Aorta (tissue), 5 donors: ENCODE measurements around the gene MFSD11. TPM values are rescaled to one million over a fixed set of nuclear protein-coding genes. Genes with fewer than 3 reads are reported as not detected.
A peak's percentile ranks its signal among the peaks of the same experiment; 100 is the strongest.
"Not testable (repeated sequence)": the region's sequence is repeated elsewhere in the genome, so short reads cannot be mapped to it uniquely, and the experiment has no call there.

ENCODE experiments used
- ATAC-seq: fragments of 200-7000 bp; cut with Tn5 transposase; one replicate; pipeline ENCODE4 v1.9.1; 2022; ENCODE audit warnings: moderate library complexity; ENCODE audit not compliant: low FRiP score
- DNase-seq, 2 donors: peaks; one replicate each; pipeline ENCODE4 v3.0.0-alpha.2; 2020
- H3K27ac ChIP-seq, 2 donors: one replicate each; pipeline ENCODE4 v1.5.1; 2013; ENCODE audit warnings: low read length in 2 of 2, mild to moderate bottlenecking in 2 of 2, moderate library complexity in 2 of 2, control low read depth in 1 of 2, inconsistent platforms in 1 of 2, low read depth in 1 of 2
- H3K27me3 ChIP-seq, 2 donors: one replicate each; pipeline ENCODE4 v1.6.1; 2013; ENCODE audit warnings: control low read depth in 1 of 2, low read length in 1 of 2, mild to moderate bottlenecking in 1 of 2, moderate library complexity in 1 of 2; ENCODE audit not compliant: insufficient read depth in 2 of 2, control insufficient read depth in 1 of 2
- H3K36me3 ChIP-seq, 2 donors: one replicate each; pipeline ENCODE4 v1.6.1; 2013; ENCODE audit warnings: control low read depth in 1 of 2, low read length in 1 of 2, mild to moderate bottlenecking in 1 of 2; ENCODE audit not compliant: insufficient read depth in 2 of 2, control insufficient read depth in 1 of 2
- H3K4me1 ChIP-seq, 2 donors: one replicate each; pipeline ENCODE4 v1.6.1; 2013; ENCODE audit warnings: low read length in 2 of 2, control low read depth in 1 of 2, mild to moderate bottlenecking in 1 of 2, moderate library complexity in 1 of 2; ENCODE audit not compliant: insufficient read depth in 2 of 2, control insufficient read depth in 1 of 2
- H3K4me3 ChIP-seq, 2 donors: one replicate each; pipeline ENCODE4 v1.5.1; 2013; ENCODE audit warnings: low read length in 2 of 2, control low read depth in 1 of 2, mild to moderate bottlenecking in 1 of 2
- H3K9me3 ChIP-seq: one replicate; pipeline ENCODE4 v1.6.1; 2013; ENCODE audit warnings: mild to moderate bottlenecking, low read length; ENCODE audit not compliant: control insufficient read depth
- WGBS, 2 donors: extraction: QIAGEN DNeasy Blood & Tissue Kit; methylation state at CpG; one replicate each; pipeline ENCODE4 v1.1.7; 2013; 5-methylcytosine and 5-hydroxymethylcytosine counted together
- intact Hi-C, 2 donors: fragments of 100-400 bp; cut with DNase I; formaldehyde crosslinking; loops; one replicate each; pipeline versions ENCODE4 v1.14.2 to v1.15.0; 2022
- polyA plus RNA-seq, 2 donors: library from polyadenylated mRNA; stranded (reverse); fragments of 200-250 nt; gene quantifications; one replicate each; pipeline ENCODE4 v1.2.3, GENCODE V29; 2013
- total RNA-seq, 2 donors: library from RNA; stranded (reverse); fragmentation: NEBNext Ultra II Directional; extraction: Animal tissue kit (Norgen Biotek cat#: 25700); gene quantifications; one replicate each; pipeline ENCODE4 v1.2.1, GENCODE V29; 2021
- donor health status: healthy with polysubstance abuse.
- donor health status: Bipolar disorder and iron deficiency.
- donor health status: DM: no; HTN: no; CAD: no.
- donor health status: DM: no; HTN: no; CAD: no.
- donor health status: DM: yes; HTN: yes; CAD: no.

Gene MFSD11
- total and polyA plus RNA-seq, 4 donors, result 6.8 to 38.2 (median 22.2) TPM

DNA sequence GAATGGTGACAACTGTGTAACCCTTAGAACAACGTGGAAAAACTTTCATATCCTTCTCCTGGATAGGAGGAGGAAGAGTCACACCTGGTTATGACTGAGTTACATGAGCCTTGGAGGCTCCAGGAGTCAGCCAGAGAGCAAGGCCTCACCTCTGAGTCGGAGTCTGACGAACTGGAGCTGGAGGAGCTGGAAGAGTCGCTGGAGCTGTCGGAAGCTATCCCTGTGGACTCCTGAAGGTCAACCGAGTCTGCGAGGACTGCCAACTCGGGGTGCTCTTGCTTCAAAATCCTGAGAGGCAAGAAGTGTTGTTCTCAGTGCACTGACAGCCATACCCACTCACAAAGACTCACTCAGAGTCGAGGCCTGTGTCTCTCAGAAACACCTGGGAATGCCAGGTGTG, 17.7 kb upstream of the MFSD11 start:
- no peak overlapping the region for H3K4me3 ChIP-seq
- WGBS, 2 donors, result 91 to 95% methylated on average over 9 of the region's 9 CpGs
- H3K36me3 ChIP-seq, result peaks cover 4 to 19% of the 10 kb centered on the region in 2 donors
- intact Hi-C loops, result loop anchor here in 1 of 2 donors (2.0 kb wide), 1 partner anchor 163 kb away; no protein-coding TSS in a partner anchor
- H3K27ac ChIP-seq, result no peak overlapping the region
- H3K27me3 ChIP-seq, result no peaks in the 10 kb centered on the region
- H3K9me3 ChIP-seq, result no peaks in the 10 kb centered on the region
- DNase-seq (no peak), ATAC-seq (no peak)
- peaks cover 0 to 3% of the 10 kb centered on the region in 2 donors for H3K4me1 ChIP-seq

- intact Hi-C loops, result loop anchor here in 1 of 2 donors (2.0 kb wide), 1 partner anchor 164 kb away; no protein-coding TSS in a partner anchor
- DNase-seq, result no peak
- no peak for ATAC-seq
- H3K4me3 ChIP-seq, result no peak overlapping the region
- H3K4me1 ChIP-seq, result peaks cover 0 to 3% of the 10 kb centered on the region in 2 donors
- no peaks in the 10 kb centered on the region for H3K9me3 ChIP-seq
- H3K36me3 ChIP-seq, result peaks cover 4 to 19% of the 10 kb centered on the region in 2 donors
- 86% methylated on average over 9 of the region's 9 CpGs for WGBS, 2 donors
- no peak overlapping the region for H3K27ac ChIP-seq
- H3K27me3 ChIP-seq, result no peaks in the 10 kb centered on the region
Observed at GRCh38 chr17:76720941-76721340, 17.0 kb upstream of the MFSD11 start.

GRCh38 chr17:76721463-76721862, 16.5 kb upstream of the MFSD11 start:
- H3K36me3 ChIP-seq, result peaks cover 4 to 17% of the 10 kb centered on the region in 2 donors
- WGBS, 2 donors, result 82 to 84% methylated on average over 10 of the region's 10 CpGs
- no peak for DNase-seq
- H3K27me3 ChIP-seq, result no peaks in the 10 kb centered on the region
- no peaks in the 10 kb centered on the region for H3K9me3 ChIP-seq
- ATAC-seq, result no peak
- peaks cover 0 to 3% of the 10 kb centered on the region in 2 donors for H3K4me1 ChIP-seq
- no peak overlapping the region for H3K27ac ChIP-seq
- H3K4me3 ChIP-seq, result no peak overlapping the region
- intact Hi-C loops, result loop anchor here in 1 of 2 donors (2.0 kb wide), 1 partner anchor 165 kb away; no protein-coding TSS in a partner anchor

DNA sequence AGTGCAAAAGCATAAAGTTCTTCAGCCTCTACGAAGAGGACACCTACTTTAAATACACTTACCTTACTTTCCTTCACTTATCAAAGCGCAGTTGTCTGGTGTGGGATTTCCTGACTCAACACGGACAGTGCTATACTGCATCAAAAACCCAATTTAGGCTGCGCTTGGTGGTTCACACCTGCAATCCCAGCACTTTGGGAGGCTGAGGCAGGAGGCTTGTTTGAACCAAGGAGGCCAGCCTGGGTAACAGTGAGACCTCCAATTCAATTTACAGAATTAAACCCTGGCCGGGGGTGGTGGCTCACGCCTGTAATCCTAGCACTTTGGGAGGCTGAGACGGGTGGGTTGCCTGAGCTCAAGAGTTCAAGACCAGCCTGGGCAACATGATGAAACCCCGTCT, 15.6 kb upstream of the MFSD11 start:
- Histone ChIP-seq H3K36me3 (peaks cover 4 to 17% of the 10 kb centered on the region in 2 donors), H3K4me3 (no peak overlapping the region), H3K27me3 (no peaks in the 10 kb centered on the region), H3K27ac (no peak overlapping the region), H3K4me1 (peaks cover 0 to 3% of the 10 kb centered on the region in 2 donors), H3K9me3 (no peaks in the 10 kb centered on the region)
- intact Hi-C loops, result no loop called here
- no peak for ATAC-seq
- WGBS, 2 donors, result 90% methylated on average over 8 of the region's 8 CpGs
- DNase-seq, result no peak

- H3K36me3 ChIP-seq, result peaks cover 4 to 17% of the 10 kb centered on the region in 2 donors
- H3K9me3 ChIP-seq, ATAC-seq, H3K27me3 ChIP-seq, H3K4me3 ChIP-seq, H3K27ac ChIP-seq, intact Hi-C loops, H3K4me1 ChIP-seq, DNase-seq: not testable (repeated sequence)
- 94 to 95% methylated on average over 8 of the region's 8 CpGs for WGBS, 2 donors
Observed at GRCh38 chr17:76722977-76723376, 14.9 kb upstream of the MFSD11 start.

- Histone ChIP-seq H3K4me1 (peaks cover 0 to 3% of the 10 kb centered on the region in 2 donors), H3K9me3 (no peaks in the 10 kb centered on the region), H3K4me3 (no peak overlapping the region), H3K27ac (no peak overlapping the region), H3K27me3 (no peaks in the 10 kb centered on the region), H3K36me3 (peaks cover 1 to 13% of the 10 kb centered on the region in 2 donors)
- intact Hi-C loops, result no loop called here
- WGBS, 2 donors, result 94% methylated on average over 9 of the region's 9 CpGs
- no peak for DNase-seq
- ATAC-seq, result no peak
Observed at GRCh38 chr17:76723812-76724211, 14.1 kb upstream of the MFSD11 start.

GRCh38 chr17:76725580-76726230, 12.2 kb upstream of the MFSD11 start:
- intact Hi-C loops, result no loop called here
- Histone ChIP-seq H3K4me1 (peaks cover 0 to 3% of the 10 kb centered on the region in 2 donors), H3K4me3 (peak overlapping the region; percentile 70 to 87), H3K27me3 (no peaks in the 10 kb centered on the region), H3K9me3 (no peaks in the 10 kb centered on the region), H3K27ac (peak overlapping the region; percentile 93 to 95), H3K36me3 (peaks cover 0 to 6% of the 10 kb centered on the region in 2 donors)
- peak; percentile 89 to 93 for DNase-seq
- peak; percentile 71 for ATAC-seq
- 2% methylated on average over 36 to 38 of the region's 38 CpGs for WGBS, 2 donors

- DNase-seq, result peak; percentile 98
- Histone ChIP-seq H3K4me3 (peak within 1 kb of the TSS; percentile 70 to 87), H3K27me3 (no peaks in the 10 kb centered on the region), H3K36me3 (peaks cover 0 to 4% of the 10 kb centered on the region in 2 donors), H3K9me3 (no peaks in the 10 kb centered on the region), H3K27ac (peak within 1 kb of the TSS; percentile 93 to 95), H3K4me1 (peaks cover 0 to 3% of the 10 kb centered on the region in 2 donors)
- intact Hi-C loops, result no loop called here
- 1% methylated on average over 57 to 60 of the region's 60 CpGs for WGBS, 2 donors
- ATAC-seq, result peak; percentile 97
Observed at GRCh38 chr17:76726231-76726775, 11.6 kb upstream of the MFSD11 start, which contains the start of gene JMJD6. TSS of gene JMJD6 (minus strand) at chr17:76726606. CDS start at chr17:76726475, 131 bp downstream.
